ENCODE results near the gene DPEP1. TPM values are rescaled to one million over a fixed set of nuclear protein-coding genes. Genes with fewer than 3 reads are reported as not detected.
A peak's percentile ranks its signal among the peaks of the same experiment; 100 is the strongest.

DPEP1 gene
- polyA plus RNA-seq, 10 donors, result 0.18 to 2.1 (median 0.94) TPM

DNA sequence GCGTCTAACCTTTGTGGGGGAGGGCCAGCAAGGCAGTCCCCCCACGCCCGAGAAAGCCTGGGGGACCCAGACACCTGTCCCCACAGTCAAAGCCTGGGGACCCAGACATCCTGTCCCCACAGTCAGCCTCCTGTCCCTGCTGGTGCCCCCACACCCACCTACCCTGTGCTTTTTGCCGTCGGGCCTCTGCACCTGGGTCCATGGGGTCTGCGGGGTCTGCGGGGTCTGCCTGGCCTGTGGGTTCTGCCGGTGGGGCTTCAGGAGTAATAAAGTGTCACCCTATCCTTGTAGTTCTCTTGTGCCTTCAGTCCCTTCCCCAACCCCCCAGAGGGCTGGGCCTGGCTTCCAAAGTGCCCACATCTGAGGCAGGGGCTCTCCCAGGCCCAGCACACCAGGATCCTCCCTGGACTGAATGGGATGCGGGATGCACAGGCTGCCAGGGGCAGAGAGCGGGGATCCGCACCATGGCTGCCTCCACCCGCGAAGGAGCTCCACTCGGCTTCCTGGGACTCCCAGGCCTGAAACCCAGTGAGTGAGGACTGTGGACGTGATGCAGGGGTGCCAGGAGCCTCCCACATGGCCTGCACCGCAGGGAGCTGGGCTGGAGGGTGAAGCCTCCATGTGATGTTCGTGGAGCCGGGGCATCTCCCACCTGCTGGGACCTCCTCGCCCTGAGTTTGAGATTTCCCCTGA lies 16.3 kb upstream of the DPEP1 start:
- no peak for DNase-seq

DNA sequence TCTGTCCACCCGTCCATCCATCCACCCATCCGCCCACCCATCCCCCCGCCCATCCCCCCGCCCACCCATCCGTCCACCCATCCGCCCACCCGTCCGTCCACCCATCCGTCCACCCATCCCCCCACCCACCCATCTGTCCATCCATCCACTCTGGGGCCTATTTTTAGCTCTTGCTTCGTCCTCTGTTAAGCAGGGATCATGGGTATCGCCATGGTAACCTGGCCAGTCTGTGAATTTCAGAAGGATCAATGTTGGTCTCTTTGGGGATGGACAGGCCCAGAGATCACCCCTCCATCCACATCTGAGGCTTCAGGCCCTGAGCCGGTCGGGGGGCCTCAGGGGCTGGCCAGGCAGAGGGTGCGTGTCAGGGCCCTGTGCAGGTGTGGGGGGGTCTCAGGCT lies 15.2 kb upstream of the DPEP1 start:
- no peak for DNase-seq

DNA sequence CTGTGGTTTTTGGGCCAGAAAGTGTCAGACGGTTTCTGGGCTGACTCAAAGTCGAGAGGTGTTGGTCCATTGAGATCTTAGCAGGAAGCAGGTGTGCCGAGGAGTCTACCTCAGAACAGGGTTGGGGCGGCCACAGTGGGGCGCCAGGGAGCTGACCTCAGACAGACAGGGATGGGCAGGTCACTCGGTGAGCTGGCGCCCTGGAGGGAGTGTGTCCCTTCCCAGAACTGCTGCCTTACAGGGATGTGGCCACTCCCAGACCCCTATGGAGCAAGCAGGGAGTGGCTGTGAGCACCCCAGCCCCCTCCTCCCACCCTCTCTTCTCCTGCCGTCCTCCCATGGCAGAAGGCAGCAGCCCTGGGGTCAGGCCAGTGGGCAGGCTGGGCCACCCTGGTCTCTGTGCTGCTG lies 14.0 kb upstream of the DPEP1 start:
- no peak for DNase-seq

DNA sequence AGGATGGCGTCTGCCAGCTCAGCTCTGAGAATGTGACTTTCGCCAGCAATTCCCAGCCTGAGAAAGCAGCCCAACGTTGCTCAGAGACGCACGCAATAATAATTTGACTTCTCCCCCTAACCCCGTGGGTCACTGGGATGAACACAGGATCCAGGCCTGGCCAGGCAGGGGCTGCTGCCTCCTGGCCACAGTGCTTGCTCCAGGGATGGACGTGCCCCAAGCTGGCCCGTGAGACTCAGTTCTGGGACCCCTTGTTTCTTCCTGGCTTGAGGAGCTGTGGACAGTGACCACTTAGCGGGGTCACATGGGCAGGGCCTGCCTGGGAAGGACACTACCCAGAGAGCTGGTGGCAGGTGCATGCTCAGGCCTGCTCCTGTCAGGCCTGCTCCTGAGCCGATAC lies 13.5 kb upstream of the DPEP1 start:
- no peak for DNase-seq

DNA sequence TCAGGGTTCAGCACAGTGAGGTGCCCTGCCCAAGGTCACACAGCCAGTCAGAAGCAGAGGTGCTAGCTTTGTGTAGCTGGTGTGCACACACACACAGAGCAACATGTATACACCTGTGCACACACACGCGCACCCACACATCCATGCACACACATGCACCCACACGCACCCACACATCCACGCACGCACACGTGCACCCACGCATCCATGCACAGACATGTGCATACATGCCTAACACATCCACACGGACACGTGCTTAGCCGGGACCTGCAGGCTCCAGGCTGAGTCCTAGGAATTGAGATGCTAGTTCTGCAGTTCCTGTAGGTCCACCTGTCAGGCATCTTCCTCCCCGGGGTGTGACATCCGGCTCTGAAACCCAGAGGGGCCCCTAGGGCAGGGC lies 13.0 kb upstream of the DPEP1 start:
- no peak for DNase-seq

DNA sequence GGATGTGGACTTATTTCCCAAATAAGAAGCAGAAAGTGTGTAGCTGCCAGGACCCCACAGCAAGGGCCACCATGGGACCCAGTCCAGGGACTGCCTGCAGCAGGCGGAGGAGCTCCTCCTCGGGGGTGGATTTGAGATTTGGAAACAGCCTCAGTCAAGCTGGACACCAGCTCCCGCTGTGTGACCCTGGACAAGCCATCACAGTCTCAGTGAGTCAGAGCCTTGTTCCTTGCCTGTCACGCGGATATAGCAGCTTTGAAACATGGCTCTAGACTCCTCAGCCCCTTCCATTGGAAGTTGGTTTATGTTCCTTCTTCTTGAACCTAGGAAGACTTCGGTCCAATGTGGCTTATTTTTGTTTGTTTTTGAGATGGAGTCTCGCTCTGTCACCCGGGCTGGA lies 12.5 kb upstream of the DPEP1 start:
- DNase-seq, result no peak

DNA sequence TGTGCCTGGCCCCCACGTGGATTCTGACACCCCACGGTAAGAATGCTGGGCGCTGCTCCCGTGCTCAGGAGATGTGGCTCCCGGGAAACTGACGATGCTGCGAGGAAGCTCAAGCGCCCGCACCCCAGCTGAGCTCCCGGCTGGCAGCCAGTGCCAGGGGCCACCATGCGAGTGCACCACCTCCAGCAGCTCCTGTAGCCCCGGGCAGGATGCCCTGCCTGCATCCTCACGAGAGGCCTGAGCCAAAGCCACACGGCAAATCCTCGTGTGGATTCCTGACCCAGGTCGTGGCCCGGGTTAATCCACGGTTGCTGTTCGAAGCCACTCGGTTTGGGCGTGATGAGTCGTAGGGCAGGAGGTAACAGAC lies 11.6 kb upstream of the DPEP1 start:
- no peak for DNase-seq

DNA sequence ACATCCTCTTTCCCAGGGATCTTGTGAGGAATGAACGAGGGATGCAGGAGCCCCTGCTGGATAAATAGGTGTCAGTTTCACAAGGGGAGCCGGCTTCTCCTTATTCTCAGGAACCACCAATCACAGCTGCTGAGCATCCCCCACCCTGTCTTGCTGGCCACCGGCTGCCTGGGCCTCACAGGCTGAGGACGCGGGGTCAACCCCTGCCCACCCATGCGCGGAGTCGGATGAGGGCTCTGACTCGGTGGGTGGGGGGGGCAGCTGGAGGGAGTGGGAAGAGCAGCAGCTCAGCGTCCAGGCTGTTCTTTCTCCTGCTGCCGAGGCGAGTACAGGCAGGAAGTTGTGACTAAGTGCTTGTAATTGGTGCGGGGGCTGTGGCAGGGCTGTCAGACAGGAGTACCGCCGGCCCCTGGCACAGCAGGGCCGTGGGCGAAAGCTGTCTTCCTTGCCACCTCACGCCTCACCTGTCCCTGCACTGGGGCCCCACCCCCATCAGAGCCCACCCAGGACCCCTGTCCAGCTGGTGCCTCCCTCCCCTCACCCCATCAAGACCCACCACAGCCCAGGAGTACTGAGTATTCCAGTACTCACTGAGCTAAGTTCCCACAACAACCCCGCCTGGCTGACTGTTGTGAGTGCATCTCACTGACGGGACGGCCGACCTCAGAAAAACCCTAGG lies 11.0 kb upstream of the DPEP1 start:
- DNase-seq, result peak in 2 of 3 donors; percentile 45 to 63

DNA sequence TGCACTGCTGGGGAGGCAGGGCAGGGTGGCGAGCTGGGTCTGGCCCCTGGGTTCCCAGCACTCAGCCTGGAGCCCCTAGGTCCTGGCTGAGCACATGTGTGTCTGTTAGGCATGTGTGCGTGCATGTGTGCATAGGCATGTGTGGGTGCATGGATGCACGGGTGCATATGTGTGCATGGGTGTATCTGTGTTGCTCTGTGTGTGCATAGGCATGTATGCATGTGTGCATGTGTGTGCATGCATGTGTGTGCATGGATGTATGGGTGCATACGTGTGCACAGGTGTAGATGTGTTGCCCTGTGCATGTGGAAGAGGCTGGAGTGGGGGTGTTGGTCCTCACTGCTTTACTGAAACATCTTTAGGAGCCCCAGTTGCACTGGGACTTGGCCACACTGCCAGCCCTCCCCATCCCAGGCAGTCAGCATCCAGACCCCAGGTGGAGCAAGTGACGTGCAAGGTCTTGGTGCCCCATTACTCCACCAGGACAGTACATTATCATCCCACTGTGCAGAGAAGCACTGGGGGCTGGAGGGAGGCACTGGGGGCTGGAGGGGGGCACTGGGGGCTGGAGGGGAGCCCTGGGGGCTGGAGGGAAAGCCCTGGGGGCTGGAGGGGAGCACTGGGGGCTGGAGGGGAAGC lies 10.4 kb upstream of the DPEP1 start:
- DNase-seq, result no peak

DNA sequence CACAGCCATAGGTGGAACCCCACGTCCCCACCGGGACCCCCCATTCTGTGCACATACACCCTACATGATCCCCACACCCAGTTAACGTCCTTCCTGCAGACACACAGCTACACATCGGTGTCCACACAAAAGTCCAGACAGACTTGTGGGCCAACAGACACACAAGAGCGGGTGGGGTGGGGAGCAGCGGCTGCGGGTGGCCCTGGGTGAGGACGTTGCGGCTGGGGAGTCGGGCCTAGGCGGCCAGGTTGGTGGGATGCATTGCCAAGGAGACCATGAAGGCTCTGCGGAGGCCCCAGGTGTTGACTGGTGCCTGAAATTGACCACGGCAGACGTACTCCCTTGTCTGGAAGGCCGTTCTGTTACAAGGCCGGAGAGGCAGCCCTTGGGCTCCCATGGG lies 8.7 kb upstream of the DPEP1 start:
- DNase-seq, result no peak

DNA sequence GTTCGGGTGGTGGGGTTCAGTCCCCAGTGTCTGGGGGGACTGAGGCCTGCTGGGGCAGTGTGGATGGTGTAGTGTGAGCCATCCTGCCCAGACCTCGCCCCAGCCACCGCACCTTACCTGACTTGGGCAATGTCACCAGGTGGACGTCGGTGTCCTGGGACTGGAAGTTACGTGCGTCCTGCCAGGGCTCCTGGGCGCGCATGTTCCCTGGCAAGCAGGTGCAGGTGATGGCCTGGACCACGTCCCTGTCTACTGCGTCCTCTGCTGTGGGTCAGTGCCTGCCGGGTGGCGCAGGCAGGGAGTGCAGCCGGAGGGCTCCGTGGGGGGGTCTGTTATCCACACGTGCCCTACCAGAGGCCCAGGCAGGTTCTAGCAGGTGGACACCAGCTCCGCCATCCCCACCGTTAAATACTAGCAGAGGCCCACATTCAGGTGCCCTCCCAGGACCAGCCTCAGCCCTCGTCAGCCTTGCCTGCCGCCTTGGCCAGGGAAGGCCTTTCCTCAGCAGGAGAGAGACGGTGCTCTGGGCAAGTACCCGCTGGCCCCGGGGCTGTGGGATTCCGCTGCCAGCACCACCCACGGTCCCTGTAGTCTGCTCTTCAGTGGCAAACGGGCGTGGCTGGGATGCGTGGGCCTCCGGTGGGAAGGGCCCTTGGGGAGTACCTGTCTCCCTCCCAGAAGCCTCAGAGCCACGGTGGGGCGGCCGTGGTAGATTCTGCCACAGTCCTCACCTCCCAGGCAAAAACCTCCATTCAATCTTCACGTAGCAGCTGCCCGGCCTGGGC lies 8.1 kb upstream of the DPEP1 start:
- no peak for DNase-seq

DNA sequence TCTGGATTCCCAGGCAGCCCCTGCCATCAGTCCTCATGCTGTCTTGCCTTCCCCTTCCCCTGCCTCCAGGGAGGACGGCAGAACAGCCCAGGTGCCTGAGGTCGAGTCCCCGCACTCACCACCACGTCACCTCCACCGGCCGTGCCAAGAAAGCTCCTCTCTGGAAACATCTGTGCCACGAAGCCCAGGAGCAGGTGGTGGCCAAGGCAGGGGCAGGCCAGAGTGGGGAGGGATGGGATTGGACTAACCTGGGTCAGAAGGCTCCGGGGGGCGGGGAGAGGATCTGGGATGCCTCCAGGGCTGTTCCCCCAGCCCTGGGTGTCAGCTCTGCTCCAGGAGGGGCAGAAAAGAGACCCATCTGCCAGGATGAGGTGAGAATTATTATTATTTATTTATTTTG lies 7.4 kb upstream of the DPEP1 start:
- no peak for DNase-seq

DNA sequence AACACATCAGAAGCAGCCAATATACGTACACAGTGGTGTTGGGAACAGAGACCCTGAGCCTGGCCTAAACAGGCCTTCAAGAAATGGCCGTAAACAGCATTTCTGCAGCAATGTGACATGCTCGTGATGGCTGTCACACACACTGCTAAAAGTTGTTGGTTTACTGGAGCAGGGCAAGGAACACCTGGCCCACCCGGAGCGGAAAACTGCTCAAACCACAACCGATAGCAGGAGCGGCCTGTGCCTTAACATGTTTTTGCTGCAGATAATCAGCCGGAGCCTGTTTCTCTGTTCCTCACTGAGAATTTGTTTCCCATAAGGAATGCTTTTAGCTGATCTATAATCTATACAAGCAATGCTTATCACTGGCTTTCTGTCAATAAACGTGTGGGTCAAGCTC lies 6.0 kb upstream of the DPEP1 start:
- no peak for DNase-seq

DNA sequence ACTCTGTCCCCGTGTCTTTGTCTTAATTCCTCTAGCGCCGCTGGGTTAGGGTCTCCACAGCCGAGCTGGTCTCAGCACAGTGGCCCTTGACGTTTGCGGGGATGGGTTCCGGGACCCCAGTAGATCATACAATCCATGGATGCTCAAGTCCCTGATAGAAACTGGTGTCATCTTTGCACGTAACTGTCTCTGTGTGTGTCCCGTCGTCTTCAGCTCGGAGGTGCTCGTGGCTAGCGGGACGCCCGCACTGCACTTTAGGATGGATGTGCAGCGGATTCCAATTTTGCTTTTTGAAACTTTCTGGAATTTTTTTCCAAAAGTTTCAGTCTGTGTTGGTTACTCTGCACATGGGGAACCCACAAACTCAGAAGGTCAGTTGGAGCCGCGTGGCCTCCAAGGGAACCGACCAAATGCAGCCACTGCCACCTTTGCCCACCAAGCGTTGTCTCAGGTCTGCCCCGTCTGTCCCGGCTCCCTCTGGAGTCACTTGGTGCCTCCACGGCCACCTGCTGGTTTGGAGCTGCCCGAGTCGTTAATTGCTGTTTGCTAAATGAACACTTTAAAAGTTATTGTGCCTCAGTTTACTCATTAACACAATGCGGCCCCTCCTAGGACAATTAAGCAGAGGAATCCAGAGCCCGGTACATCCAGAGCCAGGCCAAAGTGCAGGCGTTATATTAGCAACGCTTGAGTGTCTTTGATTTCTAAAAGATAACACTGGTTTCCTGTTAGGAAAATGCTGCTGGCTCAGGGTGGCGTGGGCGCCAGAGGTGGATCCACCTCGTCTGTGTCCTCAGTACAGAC lies 5.3 kb upstream of the DPEP1 start:
- no peak for DNase-seq

DNA sequence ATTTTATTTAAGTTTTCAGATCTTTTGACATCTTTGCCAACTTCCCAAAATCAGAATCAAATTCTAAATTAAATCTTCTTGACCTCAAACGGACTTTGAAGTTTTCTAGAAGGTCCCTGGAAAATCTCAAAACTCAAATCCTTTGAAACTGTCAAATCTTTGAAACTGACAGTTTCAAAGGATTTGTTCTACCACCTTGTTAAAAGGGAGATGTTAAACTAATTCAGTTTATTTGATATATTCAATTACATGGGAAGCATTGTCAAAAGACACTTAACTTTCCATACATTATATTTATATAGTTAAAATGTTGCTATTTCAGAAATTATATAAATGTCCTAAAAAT lies 3.4 kb upstream of the DPEP1 start:
- no peak for DNase-seq

DNA sequence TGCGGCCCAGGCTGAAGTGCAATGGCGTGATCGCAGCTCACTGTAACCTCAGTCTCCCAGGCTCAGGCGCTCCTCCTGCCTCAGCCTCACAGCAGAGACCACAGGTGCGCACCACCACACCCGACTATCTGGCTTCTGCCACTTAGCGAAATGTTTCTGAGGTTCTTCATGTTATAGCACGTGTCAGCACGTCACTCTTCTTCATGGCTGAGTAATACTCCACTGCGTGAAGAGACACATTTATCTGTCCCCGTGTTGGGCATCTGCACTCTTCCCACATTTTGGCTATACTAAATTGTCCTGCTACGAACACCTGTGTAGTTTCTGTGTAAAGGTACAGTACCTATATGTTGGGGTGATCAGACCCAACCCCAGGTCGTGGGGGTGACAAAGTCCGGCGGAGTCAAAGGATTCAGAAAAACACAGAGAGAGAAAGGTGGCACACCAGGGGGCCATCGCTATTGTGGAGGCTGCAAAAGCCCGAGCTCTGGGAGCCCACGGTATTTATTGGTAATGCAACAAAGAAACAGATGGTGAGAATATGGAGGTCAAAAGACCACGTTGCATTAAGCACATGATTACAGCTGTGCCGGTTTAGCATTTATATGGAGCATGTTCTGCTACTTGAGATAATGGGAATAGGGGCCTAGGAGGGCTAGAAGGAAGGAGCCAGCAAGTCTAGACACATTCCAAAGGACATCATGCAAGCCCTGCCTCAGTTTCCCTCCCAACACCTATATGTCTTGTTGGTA lies 851 bp upstream of the DPEP1 start:
- DNase-seq, result no peak

DNA sequence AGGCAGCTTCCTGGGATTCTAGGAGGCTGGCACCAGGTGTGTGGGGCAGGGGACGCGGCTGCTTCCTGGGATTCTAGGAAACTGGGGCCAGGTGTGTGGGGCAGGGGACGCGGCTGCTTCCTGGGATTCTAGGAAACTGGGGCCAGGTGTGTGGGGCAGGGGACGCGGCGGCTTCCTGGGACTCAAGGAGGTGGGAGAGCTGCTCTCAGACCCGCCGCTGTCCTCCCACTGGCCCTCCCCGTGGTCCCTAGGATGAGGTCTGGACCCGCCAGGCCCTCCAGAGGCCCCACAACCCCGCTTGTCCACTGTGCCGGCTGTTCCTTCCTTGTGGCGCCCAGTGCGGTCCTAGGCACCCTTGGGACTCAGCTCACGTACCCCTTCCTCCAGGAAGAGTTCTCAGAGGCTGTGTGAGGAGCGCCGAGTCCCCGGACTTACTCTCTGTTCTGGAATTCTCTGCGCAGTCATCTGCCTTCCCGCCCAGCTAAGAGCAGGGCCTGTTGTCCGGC lies 565 bp downstream of the DPEP1 start:
- no peak for DNase-seq

DNA sequence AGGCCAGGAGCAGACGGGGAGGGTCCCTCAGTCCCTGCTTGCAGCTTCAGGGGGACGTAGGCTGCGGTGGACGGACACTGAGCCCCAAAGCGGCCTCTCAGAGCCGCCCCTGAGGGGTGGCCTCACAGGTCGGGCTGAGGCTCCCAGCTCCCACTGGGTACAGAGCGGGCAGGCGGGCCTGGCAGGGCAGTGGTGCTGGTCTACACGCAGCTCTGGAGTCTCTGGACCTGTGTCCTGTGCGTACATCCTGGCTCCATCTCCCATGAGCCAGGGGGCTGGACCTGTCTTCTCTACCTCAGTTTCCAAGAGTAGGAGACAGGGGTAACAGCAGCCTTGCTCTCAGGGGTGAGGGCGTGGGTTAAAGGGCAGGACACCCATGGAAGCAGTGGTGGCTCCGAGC lies 1.7 kb downstream of the DPEP1 start:
- no peak for DNase-seq

DNA sequence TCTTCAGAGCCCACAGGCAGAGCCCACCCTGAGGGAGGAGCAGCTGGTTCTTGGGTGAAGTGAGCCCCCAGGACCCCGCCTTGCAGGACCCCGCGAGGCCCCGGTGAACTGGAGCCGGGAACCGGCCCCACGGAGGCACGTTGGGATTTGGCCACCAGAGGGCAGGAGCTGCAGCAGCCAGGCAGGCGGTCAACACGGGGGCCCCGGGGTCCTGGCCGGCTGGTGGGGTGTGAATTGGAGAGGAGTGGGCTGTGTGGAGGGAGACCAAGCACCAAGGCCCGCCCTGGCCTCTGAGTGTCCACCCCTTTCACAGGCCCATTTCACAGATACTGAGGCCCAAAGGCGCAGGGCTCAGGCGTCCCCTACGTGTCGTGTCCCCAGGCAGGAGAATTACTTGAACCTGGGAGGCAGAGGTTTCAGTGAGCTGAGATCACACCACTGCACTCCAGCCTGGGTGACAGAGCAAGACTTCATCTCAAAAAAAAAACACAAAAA lies 2.2 kb downstream of the DPEP1 start:
- DNase-seq, result no peak

DNA sequence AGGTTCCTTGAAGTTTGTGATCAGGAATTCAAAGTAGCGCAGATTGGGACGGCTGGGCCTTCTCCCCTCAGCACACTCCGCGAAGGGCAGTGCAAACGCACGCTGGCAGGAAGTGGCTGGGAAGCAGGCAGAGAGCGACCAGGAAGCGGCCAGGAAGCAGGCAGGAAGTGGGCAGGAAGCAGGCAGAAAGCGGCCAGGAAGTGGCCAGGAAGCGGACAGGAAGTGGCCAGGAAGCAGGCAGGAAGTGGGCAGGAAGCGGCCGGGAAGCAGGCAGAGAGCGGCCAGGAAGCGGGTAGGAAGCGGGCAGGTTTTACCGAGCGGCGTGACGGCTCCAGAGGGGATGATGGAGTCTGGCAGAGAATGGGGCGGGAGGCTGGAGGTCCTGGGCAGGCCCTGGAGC lies 3.2 kb downstream of the DPEP1 start:
- DNase-seq, result no peak

DNA sequence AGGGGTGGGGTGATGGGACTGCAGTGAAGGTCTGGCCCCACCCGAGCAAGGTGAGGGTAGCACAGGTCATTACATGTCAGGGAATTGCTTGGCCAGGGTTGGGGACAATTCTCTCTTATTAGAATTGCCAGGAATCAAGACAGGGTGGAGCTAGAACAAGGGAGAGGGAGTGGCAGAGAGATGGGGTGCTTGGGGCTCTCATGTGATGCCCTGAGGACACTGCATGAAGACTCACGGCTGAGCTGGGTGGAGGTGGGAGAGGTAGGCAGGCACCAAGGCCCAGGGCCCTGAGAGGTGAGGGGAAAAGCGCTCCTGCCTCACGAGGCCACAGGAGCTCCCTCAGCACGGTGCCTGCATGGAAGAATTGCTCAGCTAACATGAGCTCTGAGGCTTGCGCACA lies 3.6 kb downstream of the DPEP1 start:
- no peak for DNase-seq
